H1 (cell line): ENCODE data around the gene PES1. TPM values are rescaled to one million over a fixed set of nuclear protein-coding genes. Genes with fewer than 3 reads are reported as not detected.

Experiments used
- BACH1 ChIP-seq: IDR thresholded peaks from 2 replicates; pipeline ENCODE4 v1.6.1; 2012; ENCODE audit warnings: low read length, improper control_type of control experiment
- CBX5 ChIP-seq: fragments of 300-800, 300-1000 bp; sonication (generic); IDR thresholded peaks from 2 replicates; pipeline ENCODE4 v1.7.1; 2016; ENCODE audit warnings: antibody characterized with exemption, low read length, low read depth
- CBX8 ChIP-seq: fragments of 300-800, 300-1000 bp; sonication (generic); IDR thresholded peaks from 2 replicates; pipeline ENCODE4 v1.7.1; 2016; ENCODE audit warnings: low read depth, low read length, borderline replicate concordance
- CHD2 ChIP-seq: IDR thresholded peaks from 2 replicates; pipeline ENCODE4 v1.6.1; 2012; ENCODE audit warnings: low read length, improper control_type of control experiment
- EGR1 ChIP-seq: IDR thresholded peaks from 2 replicates; pipeline ENCODE4 v1.6.1; 2011; ENCODE audit warnings: low read depth, low read length, borderline replicate concordance
- HDAC2 ChIP-seq, 2 experiments: fragments of 300-600 bp in 1 of 2; sonication (generic) in 1 of 2; IDR thresholded peaks; 2 replicates each; pipeline ENCODE4 v1.6.1; 2011 to 2012; ENCODE audit warnings: low read depth in 2 of 2, low read length in 2 of 2, mild to moderate bottlenecking in 2 of 2, moderate library complexity in 2 of 2, borderline replicate concordance in 1 of 2, inconsistent platforms in 1 of 2
- POU5F1 ChIP-seq: IDR thresholded peaks from 2 replicates; pipeline ENCODE4 v1.6.1; 2011; ENCODE audit warnings: low read depth, mild to moderate bottlenecking, low read length, moderate library complexity
- RXRA ChIP-seq: IDR thresholded peaks from 2 replicates; pipeline ENCODE4 v1.6.1; 2011; ENCODE audit warnings: low read depth, mild to moderate bottlenecking, low read length, moderate library complexity; ENCODE audit not compliant: insufficient read depth
- SIRT6 ChIP-seq: IDR thresholded peaks from one replicate; pipeline ENCODE4 v1.7.1; 2012; ENCODE audit warnings: low read length, inconsistent platforms
- TAF7 ChIP-seq: optimal IDR thresholded peaks from 2 replicates; pipeline ENCODE3; 2011; ENCODE audit warnings: low read depth, mild to moderate bottlenecking, inconsistent platforms, low read length, moderate library complexity, borderline replicate concordance
- TBP ChIP-seq: IDR thresholded peaks from 2 replicates; pipeline ENCODE4 v1.6.1; 2011; ENCODE audit warnings: low read depth, low read length, improper control_type of control experiment
- TEAD4 ChIP-seq: IDR thresholded peaks from 2 replicates; pipeline ENCODE4 v1.6.1; 2012; ENCODE audit warnings: low read depth, low read length, inconsistent platforms, mixed read lengths
- polyA plus RNA-seq, 7 experiments: library from polyadenylated mRNA; depleted of rRNA in 3 of 7; stranded (reverse) in 5 of 7; unstranded in 2 of 7; fragments of >200 nt in 5 of 7; fragments of 200-250 nt in 2 of 7; gene quantifications; 1 replicate in 5 of 7; 2 replicates in 1 of 7; 4 replicates in 1 of 7; pipeline versions ENCODE4 v1.2.1 to v1.2.3, GENCODE V29; 2011 to 2013; ENCODE audit warnings: missing spikeins in 2 of 7, mixed read lengths in 2 of 7
- total RNA-seq: library from RNA; stranded (reverse); fragmentation: NEBNext Ultra II Directional; extraction: Animal tissue kit (Norgen Biotek cat#: 25700); gene quantifications from 2 replicates; pipeline ENCODE4 v1.2.1, GENCODE V29; 2021
- TF ChIP-seq, protein P1 (sequence below): IDR thresholded peaks from 2 replicates; pipeline ENCODE4 v1.6.1; 2011; ENCODE audit warnings: low read length, improper control_type of control experiment
- TF ChIP-seq, protein P2 (sequence below): IDR thresholded peaks from 2 replicates; pipeline ENCODE4 v1.6.1; 2011; ENCODE audit warnings: low read depth, mild to moderate bottlenecking, low read length; ENCODE audit not compliant: insufficient read depth

PES1 gene
- total and polyA plus RNA-seq, 2 of the 8 experiments (the other 6 are each of a cell fraction or from before 2014, with no cell fraction given) = 121 to 191 TPM

DNA sequence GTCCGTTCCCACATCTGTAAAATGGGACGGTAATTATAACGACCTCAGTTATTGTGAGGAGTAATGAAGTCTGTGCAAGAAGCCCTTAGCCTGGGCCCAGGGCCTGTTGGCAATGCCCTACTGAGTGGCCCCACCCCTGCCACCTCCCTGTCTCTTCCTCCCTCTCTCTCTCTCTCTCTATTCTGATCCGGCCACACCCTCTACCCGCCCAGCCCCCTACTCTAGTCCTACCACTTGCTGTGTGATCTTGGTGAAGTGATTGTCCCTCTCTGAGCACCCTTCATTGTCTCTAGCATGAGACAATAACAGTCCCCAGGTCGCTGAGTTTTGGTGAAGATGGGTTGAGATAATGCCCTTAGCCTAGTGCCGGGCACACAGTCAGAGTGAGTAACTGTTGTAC is 37.7 kb downstream of the PES1 start (continued):
- TF ChIP-seq, protein P1, sequence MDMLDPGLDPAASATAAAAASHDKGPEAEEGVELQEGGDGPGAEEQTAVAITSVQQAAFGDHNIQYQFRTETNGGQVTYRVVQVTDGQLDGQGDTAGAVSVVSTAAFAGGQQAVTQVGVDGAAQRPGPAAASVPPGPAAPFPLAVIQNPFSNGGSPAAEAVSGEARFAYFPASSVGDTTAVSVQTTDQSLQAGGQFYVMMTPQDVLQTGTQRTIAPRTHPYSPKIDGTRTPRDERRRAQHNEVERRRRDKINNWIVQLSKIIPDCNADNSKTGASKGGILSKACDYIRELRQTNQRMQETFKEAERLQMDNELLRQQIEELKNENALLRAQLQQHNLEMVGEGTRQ = no peak
- no peak for TF ChIP-seq EGR1
- no peak for TF ChIP-seq HDAC2 (IDR thresholded peaks at IDR 0.05; ENCODE audit: borderline replicate concordance in 1 of 2, low read depth in 2 of 2, low read length in 2 of 2)
- TF ChIP-seq RXRA = no peak
- no peak for TF ChIP-seq POU5F1
- TF ChIP-seq TEAD4 = no peak
- TF ChIP-seq CBX8 = no peak
- no peak for TF ChIP-seq TAF7
- no peak for TF ChIP-seq SIRT6
- TF ChIP-seq, protein P2, sequence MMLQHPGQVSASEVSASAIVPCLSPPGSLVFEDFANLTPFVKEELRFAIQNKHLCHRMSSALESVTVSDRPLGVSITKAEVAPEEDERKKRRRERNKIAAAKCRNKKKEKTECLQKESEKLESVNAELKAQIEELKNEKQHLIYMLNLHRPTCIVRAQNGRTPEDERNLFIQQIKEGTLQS = no peak
- no peak for TF ChIP-seq CHD2
- no peak for TF ChIP-seq CBX5
- no peak for TF ChIP-seq BACH1
- TF ChIP-seq TBP = no peak
